Measurements from ENCODE around the gene SLC12A5.

GRCh38 chr20:46065006-46065405 is 36.0 kb downstream of the SLC12A5 start:
- no peak for TF ChIP-seq CTCF (conservative IDR thresholded peaks at IDR 0.05)
- TF ChIP-seq ZFX (IDR thresholded peaks at IDR 0.05), result no peak

All from C4-2B (cell line).